HepG2 (cell line): ENCODE results near the gene PPP4R1. TPM values are rescaled to one million over a fixed set of nuclear protein-coding genes. Genes with fewer than 3 reads are reported as not detected.

ENCODE experiments used
- ATAC-seq: fragments of 200-7000 bp; cut with Tn5 transposase; 3 replicates; pipeline ENCODE4 v1.9.1; 2020; ENCODE audit warnings: mild to moderate bottlenecking, moderate library complexity
- BruUV-seq: library from RNA; stranded (reverse); fragments of 400-500 nt; replicated peaks from 2 replicates; lab custom pipeline; 2021; lab: Mats Ljungman, UMichigan
- CTCF ChIA-PET: fragments of 300-600 bp; formaldehyde crosslinking; extraction: SDS; loops from one replicate; lab custom pipeline; 2021; ENCODE audit warnings: low total read pairs, inconsistent platforms, low intra/inter-chr PET ratio; lab: Yijun Ruan, JAX
- POLR2A ChIA-PET: fragments of 350-600 bp; sonication (Branson Sonifier 250); formaldehyde crosslinking; loops from one replicate; lab custom pipeline; 2020; ENCODE audit warnings: antibody characterized with exemption, inconsistent platforms; lab: Yijun Ruan, JAX
- DNase-seq: peaks from one replicate; pipeline ENCODE4 v3.0.0-alpha.2; 2015; ENCODE audit warnings: low spot score
- FAIRE-seq: peaks from 3 replicates; lab custom pipeline; 2011; peaks lifted over from hg19 to GRCh38; lab: Jason Lieb, UNC
- H2AFZ ChIP-seq: one replicate; pipeline ENCODE4 v1.6.1; 2011; ENCODE audit warnings: low read length, inconsistent platforms
- H3K27ac ChIP-seq: fragments of 300-600 bp; 3 replicates; pipeline ENCODE4 v1.8.0; 2011; ENCODE audit warnings: mixed run types, mild to moderate bottlenecking, mixed read lengths, low read length, inconsistent platforms; ENCODE audit not compliant: insufficient read depth; ENCODE audit errors: extremely low read length
- H3K27me3 ChIP-seq, 2 experiments: fragments of 200-600 bp in 1 of 2; 2 replicates in 1 of 2; 3 replicates in 1 of 2; pipeline versions ENCODE4 v1.6.0 to v1.8.0; 2011; ENCODE audit warnings: low read length in 2 of 2, mild to moderate bottlenecking in 2 of 2, moderate library complexity in 2 of 2, inconsistent platforms in 1 of 2; ENCODE audit not compliant: insufficient read depth in 2 of 2, control insufficient read depth in 1 of 2
- H3K36me3 ChIP-seq, 2 experiments: fragments of 200-600 bp in 1 of 2; replicated peaks in 1 of 2; 2 replicates in 1 of 2; 3 replicates in 1 of 2; pipeline versions ENCODE4 v1.5.1 to v1.8.0; 2011; ENCODE audit warnings: low read length in 2 of 2, inconsistent platforms in 1 of 2; ENCODE audit not compliant: insufficient read depth in 2 of 2, control insufficient read depth in 1 of 2
- H3K4me1 ChIP-seq: 2 replicates; pipeline ENCODE4 v1.5.1; 2012; ENCODE audit warnings: low read length, inconsistent platforms; ENCODE audit not compliant: insufficient read depth
- H3K4me2 ChIP-seq: 2 replicates; pipeline ENCODE4 v1.6.0; 2011; ENCODE audit warnings: low read depth, low read length, inconsistent platforms
- H3K4me3 ChIP-seq, 3 experiments: fragments of 200-600 bp in 1 of 3; sonication (generic), shearing (Covaris generic) in 1 of 3; replicated peaks in 1 of 3; 2 replicates each; pipeline ENCODE4 v1.5.1; 2011 to 2016; ENCODE audit warnings: low read length in 3 of 3, inconsistent platforms in 2 of 3, low read depth in 2 of 3, mild to moderate bottlenecking in 2 of 3, control low read depth in 1 of 3, mixed read lengths in 1 of 3; ENCODE audit not compliant: insufficient read depth in 1 of 3
- H3K79me2 ChIP-seq: one replicate; pipeline ENCODE4 v1.6.1; 2011; ENCODE audit warnings: low read length, inconsistent platforms; ENCODE audit not compliant: insufficient read depth
- H3K9ac ChIP-seq: 2 replicates; pipeline ENCODE4 v1.6.0; 2011; ENCODE audit warnings: mild to moderate bottlenecking, low read depth, low read length, inconsistent platforms; ENCODE audit not compliant: insufficient read depth
- H3K9me3 ChIP-seq: 2 replicates; pipeline ENCODE4 v1.5.1; 2012; ENCODE audit warnings: mild to moderate bottlenecking, low read length
- H4K20me1 ChIP-seq: 2 replicates; pipeline ENCODE4 v1.6.0; 2011; ENCODE audit warnings: inconsistent platforms, mild to moderate bottlenecking, low read length, moderate library complexity; ENCODE audit not compliant: insufficient read depth
- AHR ChIP-seq: IDR thresholded peaks from 2 replicates; pipeline ENCODE4 v1.6.1; 2018; ENCODE audit warnings: missing genetic modification reagents, missing compliant biosample characterization
- ATF1 ChIP-seq: IDR thresholded peaks from 2 replicates; pipeline ENCODE4 v1.6.1; 2016; ENCODE audit warnings: mild to moderate bottlenecking, control low read depth
- DNMT1 ChIP-seq: sonication (generic); formaldehyde crosslinking; IDR thresholded peaks from 2 replicates; pipeline ENCODE4 v1.5.1; 2020; ENCODE audit warnings: mild to moderate bottlenecking, missing genetic modification reagents
- GLMP ChIP-seq: sonication (generic); formaldehyde crosslinking; IDR thresholded peaks from 2 replicates; pipeline ENCODE4 v1.9.0; 2021; ENCODE audit warnings: missing genetic modification reagents, mild to moderate bottlenecking, borderline replicate concordance
- HIVEP1 ChIP-seq: sonication (generic); formaldehyde crosslinking; IDR thresholded peaks from 2 replicates; pipeline ENCODE4 v1.4.0; 2020; ENCODE audit warnings: mild to moderate bottlenecking, missing genetic modification reagents
- HNF4G ChIP-seq, 2 experiments: sonication (generic) in 1 of 2; formaldehyde crosslinking in 1 of 2; IDR thresholded peaks; 2 replicates each; pipeline versions ENCODE4 v1.4.0 to v1.6.1; 2011 to 2020; ENCODE audit warnings: borderline replicate concordance in 2 of 2, low read depth in 2 of 2, mild to moderate bottlenecking in 2 of 2, low read length in 1 of 2, missing genetic modification reagents in 1 of 2, moderate library complexity in 1 of 2
- MAZ ChIP-seq, 2 experiments: sonication (generic) in 1 of 2; formaldehyde crosslinking in 1 of 2; IDR thresholded peaks; 2 replicates each; pipeline versions ENCODE4 v1.5.0 to v1.6.1; 2012 to 2020; ENCODE audit warnings: low read depth in 2 of 2, mild to moderate bottlenecking in 2 of 2, borderline replicate concordance in 1 of 2, improper control_type of control experiment in 1 of 2, low read length in 1 of 2, missing genetic modification reagents in 1 of 2, moderate library complexity in 1 of 2
- MBNL3 ChIP-seq: fragments of 250-450 bp; sonication (Bioruptor Pico); conservative IDR thresholded peaks from 2 replicates; pipeline ENCODE4 v1.8.0; 2022; ENCODE audit warnings: mild to moderate bottlenecking, inconsistent platforms
- MNT ChIP-seq: fragments of 450-650 bp; IDR thresholded peaks from 2 replicates; pipeline ENCODE4 v1.6.1; 2016
- NFRKB ChIP-seq: fragments of 450-650 bp; IDR thresholded peaks from 2 replicates; pipeline ENCODE4 v1.6.1; 2017
- SIX1 ChIP-seq: sonication (generic); formaldehyde crosslinking; IDR thresholded peaks from 2 replicates; pipeline ENCODE4 v1.4.0; 2020; ENCODE audit warnings: missing genetic modification reagents, borderline replicate concordance
- TOE1 ChIP-seq: sonication (generic); formaldehyde crosslinking; IDR thresholded peaks from 2 replicates; pipeline ENCODE4 v1.4.0; 2020; ENCODE audit warnings: mild to moderate bottlenecking, missing genetic modification reagents
- TOPORS ChIP-seq: sonication (generic); formaldehyde crosslinking; IDR thresholded peaks from 2 replicates; pipeline ENCODE4 v1.8.0; 2023; ENCODE audit warnings: mild to moderate bottlenecking, missing genetic modification reagents
- ZNF12 ChIP-seq: sonication (generic); formaldehyde crosslinking; IDR thresholded peaks from 2 replicates; pipeline ENCODE4 v1.5.0; 2020; ENCODE audit warnings: missing genetic modification reagents
- ZNF180 ChIP-seq: sonication (generic); formaldehyde crosslinking; IDR thresholded peaks from 2 replicates; pipeline ENCODE4 v1.4.0; 2020; ENCODE audit warnings: low read depth, missing genetic modification reagents, borderline replicate concordance
- ZNF615 ChIP-seq: sonication (generic); formaldehyde crosslinking; IDR thresholded peaks from 2 replicates; pipeline ENCODE4 v1.5.0; 2020; ENCODE audit warnings: mild to moderate bottlenecking, missing genetic modification reagents, borderline replicate concordance
- ZNF737 ChIP-seq: sonication (generic); formaldehyde crosslinking; IDR thresholded peaks from 2 replicates; pipeline ENCODE4 v1.5.0; 2020; ENCODE audit warnings: missing genetic modification reagents, mild to moderate bottlenecking, borderline replicate concordance
- ZSCAN12 ChIP-seq: sonication (generic); formaldehyde crosslinking; IDR thresholded peaks from 2 replicates; pipeline ENCODE4 v1.9.0; 2021; ENCODE audit warnings: mild to moderate bottlenecking, missing genetic modification reagents
- ZSCAN20 ChIP-seq: sonication (generic); formaldehyde crosslinking; IDR thresholded peaks from 2 replicates; pipeline ENCODE4 v1.4.0; 2020; ENCODE audit warnings: missing genetic modification reagents, mild to moderate bottlenecking, borderline replicate concordance
- WGBS: methylation state at CpG from one replicate; pipeline ENCODE4 v1.1.6; 2017; ENCODE audit warnings: low lambda C conversion rate; 5-methylcytosine and 5-hydroxymethylcytosine counted together
- in situ Hi-C: cut with HindIII; loops from 2 replicates; pipeline ENCODE4 v1.10.0; 2017; ENCODE audit warnings: low pct_unique_long_range_greater_than_20kb; ENCODE audit not compliant: extremely low pct_ligation_motif_present
- intact Hi-C: fragments of 100-400 bp; cut with micrococcal nuclease; formaldehyde crosslinking; loops from one replicate; pipeline ENCODE4 v1.10.0; 2022; ENCODE audit not compliant: unreplicated experiment
- polyA plus RNA-seq, 8 experiments: library from polyadenylated mRNA; depleted of rRNA in 3 of 8; stranded (reverse) in 7 of 8; unstranded in 1 of 8; fragments of >200 nt; fragmentation: Illumina TruSeq in 4 of 8; extraction: Trizol in 4 of 8; gene quantifications; 2 replicates each; pipeline versions ENCODE4 v1.2.1 to v1.2.3, GENCODE V29; 2011 to 2016; ENCODE audit warnings: low read depth in 4 of 8, missing spikeins in 1 of 8, mixed read lengths in 1 of 8; ENCODE audit not compliant: insufficient read depth in 1 of 8
- total RNA-seq, 5 experiments: library from RNA; depleted of rRNA; stranded (reverse); fragments of >200 nt; fragmentation: Illumina TruSeq; extraction: Trizol; gene quantifications; 2 replicates each; pipeline ENCODE4 v1.2.3, GENCODE V29; 2016; ENCODE audit warnings: low read depth in 1 of 5

Gene PPP4R1
- total and polyA plus RNA-seq, 2 of the 13 experiments (the other 11 are each of a cell fraction or from before 2014, with no cell fraction given): 66.5 to 72.4 TPM

- Histone ChIP-seq H4K20me1 (0 out of 2 replicates have a peak, but pooled peaks cover 3% of the 10 kb centered on the region), H2AFZ (no peak overlapping the region), H3K36me3 (no peaks in the 10 kb centered on the region), H3K4me1 (peaks cover 11% of the 10 kb centered on the region), H3K9ac (no peak overlapping the region), H3K79me2 (peaks cover 30% of the 10 kb centered on the region), H3K9me3 (peaks cover 10% of the 10 kb centered on the region), H3K4me2 (no peak overlapping the region), H3K4me3 (no peak overlapping the region), H3K27ac (no peak overlapping the region), H3K27me3 (no peaks in the 10 kb centered on the region)
- intact Hi-C loops (no loop called here), in situ Hi-C loops (no loop called here)
- no peak for FAIRE-seq
- BruUV-seq: no TSS peak
- 89% methylated on average over 2 of the region's 2 CpGs for WGBS
- ChIA-PET POLR2A (no interaction called here), CTCF (no interaction called here)
- TF ChIP-seq TOPORS (CRISPR knock-in tag) (no peak), DNMT1 (CRISPR knock-in tag) (no peak), MNT (no peak), ZNF180 (CRISPR knock-in tag) (no peak), ZNF737 (CRISPR knock-in tag) (no peak), HIVEP1 (no peak), MBNL3 (CRISPR knock-in tag) (no peak), TOE1 (CRISPR knock-in tag) (no peak), ZNF12 (no peak), SIX1 (CRISPR knock-in tag) (no peak), NFRKB (no peak), ZSCAN12 (CRISPR knock-in tag) (no peak), GLMP (CRISPR knock-in tag) (no peak), ZSCAN20 (CRISPR knock-in tag) (no peak), ATF1 (CRISPR knock-in tag) (no peak), MAZ (IDR thresholded peaks at IDR 0.05; ENCODE audit: borderline replicate concordance, low read depth, low read length) (no peak), MAZ (CRISPR knock-in tag; IDR thresholded peaks at IDR 0.05; ENCODE audit: low read depth) (no peak), AHR (CRISPR knock-in tag) (no peak), HNF4G (IDR thresholded peaks at IDR 0.05; ENCODE audit: borderline replicate concordance, low read depth, low read length) (no peak), HNF4G (CRISPR knock-in tag; IDR thresholded peaks at IDR 0.05; ENCODE audit: borderline replicate concordance, low read depth) (no peak), ZNF615 (no peak)
- DNase-seq: no peak
- ATAC-seq: no peak
Observed at GRCh38 chr18:9507565-9508088, 106.7 kb downstream of the PPP4R1 start.
